ENCODE results near the gene DDN. TPM values are rescaled to one million over a fixed set of nuclear protein-coding genes. Genes with fewer than 3 reads are reported as not detected.

DDN gene
- total RNA-seq, 1 donor: 0.09 TPM

DNA sequence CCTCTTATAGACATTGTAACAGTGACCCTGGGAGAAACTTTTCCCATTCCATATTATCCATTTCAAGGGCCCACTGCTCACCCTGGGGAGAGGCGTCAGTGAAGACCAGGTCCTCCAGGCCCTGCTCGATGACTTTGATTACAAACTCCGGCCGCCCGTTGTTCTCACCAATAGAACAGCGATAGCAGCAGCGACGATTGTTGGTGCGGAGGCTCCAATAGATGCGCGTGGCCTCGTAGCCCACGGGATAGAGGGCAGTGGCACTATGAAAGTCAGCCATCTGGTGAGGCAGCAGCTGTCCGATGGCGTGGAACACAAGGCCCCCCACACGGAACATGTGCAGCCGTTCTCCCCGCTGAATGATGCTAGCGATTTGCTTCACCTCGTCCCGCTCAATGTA is 26.9 kb upstream of the DDN start:
- H3K4me3 ChIP-seq (ENCODE audit: low read depth, low read length): no peak overlapping the region
- TF ChIP-seq, protein P1, sequence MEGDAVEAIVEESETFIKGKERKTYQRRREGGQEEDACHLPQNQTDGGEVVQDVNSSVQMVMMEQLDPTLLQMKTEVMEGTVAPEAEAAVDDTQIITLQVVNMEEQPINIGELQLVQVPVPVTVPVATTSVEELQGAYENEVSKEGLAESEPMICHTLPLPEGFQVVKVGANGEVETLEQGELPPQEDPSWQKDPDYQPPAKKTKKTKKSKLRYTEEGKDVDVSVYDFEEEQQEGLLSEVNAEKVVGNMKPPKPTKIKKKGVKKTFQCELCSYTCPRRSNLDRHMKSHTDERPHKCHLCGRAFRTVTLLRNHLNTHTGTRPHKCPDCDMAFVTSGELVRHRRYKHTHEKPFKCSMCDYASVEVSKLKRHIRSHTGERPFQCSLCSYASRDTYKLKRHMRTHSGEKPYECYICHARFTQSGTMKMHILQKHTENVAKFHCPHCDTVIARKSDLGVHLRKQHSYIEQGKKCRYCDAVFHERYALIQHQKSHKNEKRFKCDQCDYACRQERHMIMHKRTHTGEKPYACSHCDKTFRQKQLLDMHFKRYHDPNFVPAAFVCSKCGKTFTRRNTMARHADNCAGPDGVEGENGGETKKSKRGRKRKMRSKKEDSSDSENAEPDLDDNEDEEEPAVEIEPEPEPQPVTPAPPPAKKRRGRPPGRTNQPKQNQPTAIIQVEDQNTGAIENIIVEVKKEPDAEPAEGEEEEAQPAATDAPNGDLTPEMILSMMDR (IDR thresholded peaks at IDR 0.05; ENCODE audit: insufficient read depth, low read length): no peak
- DNase-seq (ENCODE audit: low read depth): no peak

DNA sequence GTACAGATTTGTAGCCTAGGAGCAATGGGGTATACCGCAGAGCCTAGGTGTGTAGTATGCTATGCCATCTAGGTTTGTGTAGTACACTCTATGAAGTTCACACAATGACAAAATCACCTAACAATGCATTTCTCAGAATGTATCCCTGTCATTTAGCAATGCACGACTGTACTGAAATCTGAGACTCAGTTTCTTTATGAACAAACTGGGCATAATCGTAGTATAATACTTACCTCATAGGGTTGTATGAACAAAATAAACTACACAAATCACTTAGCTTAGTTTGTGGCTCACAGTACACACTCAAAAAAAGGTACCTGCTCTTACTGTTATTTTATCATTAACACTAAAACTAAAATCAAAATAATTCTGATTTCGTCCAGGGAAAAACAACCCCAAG is 26.3 kb upstream of the DDN start:
- no peak for DNase-seq (ENCODE audit: low read depth)
- no peak overlapping the region for H3K4me3 ChIP-seq (ENCODE audit: low read depth, low read length)
- TF ChIP-seq, protein P1 (IDR thresholded peaks at IDR 0.05; ENCODE audit: insufficient read depth, low read length): no peak

- TF ChIP-seq, protein P1 (IDR thresholded peaks at IDR 0.05; ENCODE audit: insufficient read depth, low read length): no peak
- H3K4me3 ChIP-seq (ENCODE audit: low read depth, low read length): no peak overlapping the region
- DNase-seq (ENCODE audit: low read depth): no peak
Measured at GRCh38 chr12:49024543-49024942, 25.4 kb upstream of the DDN start.

DNA sequence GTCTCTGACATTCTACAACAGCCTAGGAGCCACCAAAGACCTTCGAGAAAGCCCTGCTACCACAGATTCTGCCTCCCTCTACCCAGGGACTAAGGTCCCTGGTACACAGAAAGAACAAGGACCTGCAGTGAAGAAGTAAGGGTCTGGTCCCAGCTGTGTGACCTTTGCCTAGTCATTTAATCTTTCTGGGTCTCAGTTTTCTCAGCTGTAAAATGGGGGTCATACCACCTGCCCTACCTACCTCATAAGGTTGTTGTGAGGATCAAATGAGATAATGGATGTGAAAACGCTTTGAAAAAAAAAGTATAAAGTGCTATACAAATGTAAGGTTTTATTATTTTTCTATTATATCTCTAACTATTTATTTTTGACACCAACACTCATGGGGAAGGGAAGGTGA is 24.6 kb upstream of the DDN start:
- no peak overlapping the region for H3K4me3 ChIP-seq (ENCODE audit: low read depth, low read length)
- TF ChIP-seq, protein P1 (IDR thresholded peaks at IDR 0.05; ENCODE audit: insufficient read depth, low read length): no peak
- DNase-seq (ENCODE audit: low read depth): no peak

DNA sequence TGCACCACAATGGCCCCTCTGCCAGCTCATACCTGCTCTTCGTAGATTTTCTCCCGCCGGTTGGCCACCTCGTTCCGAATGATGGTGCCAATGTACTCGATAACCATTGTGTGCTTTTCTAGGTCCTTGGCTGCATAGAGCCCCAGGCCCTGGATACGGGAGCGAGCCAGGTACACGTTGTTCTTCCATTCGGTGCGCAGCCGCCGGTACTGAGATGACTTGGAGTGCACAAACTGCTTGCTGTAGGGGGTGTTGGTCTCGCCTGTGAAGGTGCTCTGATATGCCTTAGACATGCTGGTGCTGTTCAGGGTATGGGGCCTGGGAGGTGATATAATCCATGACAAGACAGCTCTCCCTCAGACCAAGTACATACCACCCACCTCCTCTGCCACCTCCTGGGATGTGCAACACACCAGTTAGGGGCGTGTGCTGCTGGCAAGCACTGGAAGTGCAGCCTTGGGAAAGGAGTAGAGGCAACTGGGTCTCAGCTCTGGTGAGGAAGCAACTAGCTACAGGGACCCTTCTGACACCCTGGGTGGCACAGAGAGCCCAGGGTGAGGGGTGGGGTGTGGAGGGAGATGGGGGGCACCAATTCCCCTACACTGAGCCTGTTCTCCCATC is 23.5 kb upstream of the DDN start:
- TF ChIP-seq, protein P1 (IDR thresholded peaks at IDR 0.05; ENCODE audit: insufficient read depth, low read length): no peak
- no peak for DNase-seq (ENCODE audit: low read depth)
- no peak overlapping the region for H3K4me3 ChIP-seq (ENCODE audit: low read depth, low read length)

- H3K4me3 ChIP-seq (ENCODE audit: low read depth, low read length): no peak overlapping the region
- DNase-seq (ENCODE audit: low read depth): no peak
- TF ChIP-seq, protein P1 (IDR thresholded peaks at IDR 0.05; ENCODE audit: insufficient read depth, low read length): no peak
Measured at GRCh38 chr12:49021292-49021915, 22.2 kb upstream of the DDN start.
